Stimulated activated CD8-positive, alpha-beta memory T cell treated with anti-CD3 and anti-CD28 coated beads, Interleukin-4, amount 100 ng/mL, for 1 hour (primary cell): ENCODE data around the gene SMIM7.
"Not testable (repeated sequence)": the region's sequence is repeated elsewhere in the genome, so short reads cannot be mapped to it uniquely, and the experiment has no call there.

Experiments
- DNase-seq, 2 donors: peaks; one replicate each; pipeline ENCODE4 v3.0.0-alpha.2; 2020; ENCODE audit warnings: low read depth in 2 of 2, low spot score in 1 of 2

The SMIM7 gene

DNA sequence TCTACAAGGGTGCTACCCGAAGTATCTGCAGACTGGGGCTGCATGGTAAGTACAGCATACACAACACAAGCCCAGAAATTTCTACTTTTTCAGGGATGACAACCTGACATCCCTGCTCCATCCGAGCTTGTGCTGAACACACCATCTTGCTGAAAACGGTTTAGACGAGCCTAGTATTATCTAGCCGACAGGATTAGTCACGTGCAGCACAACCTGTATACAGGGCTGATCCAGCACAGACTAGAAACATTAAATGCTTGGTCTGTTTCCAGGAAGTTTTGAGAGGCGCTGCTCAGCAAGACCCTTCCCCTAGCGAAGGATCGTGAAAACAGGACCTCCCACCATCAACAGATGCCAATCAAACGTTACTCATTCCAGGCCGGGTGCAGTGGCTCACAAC, 4.2 kb downstream of the SMIM7 start:
- no peak for DNase-seq

DNA sequence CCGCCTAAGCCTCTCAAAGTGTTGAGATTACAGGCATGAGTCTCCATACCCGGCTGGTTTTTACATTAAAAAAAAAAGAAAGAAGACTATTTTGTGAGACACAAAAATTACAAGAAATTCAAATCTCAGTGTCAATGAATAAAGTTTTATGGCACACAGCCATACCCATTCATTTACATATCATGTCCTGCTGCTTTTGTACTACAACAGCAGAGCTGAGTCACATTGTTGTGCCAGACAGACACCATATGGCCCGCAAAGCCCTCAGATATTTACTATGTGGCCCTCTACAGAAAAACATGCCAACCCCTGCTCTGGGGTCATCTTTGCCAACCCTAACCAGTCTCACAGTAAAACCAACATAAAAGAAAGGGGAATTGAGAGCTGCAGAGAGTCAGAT, 5.3 kb downstream of the SMIM7 start:
- no peak for DNase-seq

GRCh38 chr19:16654140-16654539, 5.8 kb downstream of the SMIM7 start:
- DNase-seq, result no peak

DNA sequence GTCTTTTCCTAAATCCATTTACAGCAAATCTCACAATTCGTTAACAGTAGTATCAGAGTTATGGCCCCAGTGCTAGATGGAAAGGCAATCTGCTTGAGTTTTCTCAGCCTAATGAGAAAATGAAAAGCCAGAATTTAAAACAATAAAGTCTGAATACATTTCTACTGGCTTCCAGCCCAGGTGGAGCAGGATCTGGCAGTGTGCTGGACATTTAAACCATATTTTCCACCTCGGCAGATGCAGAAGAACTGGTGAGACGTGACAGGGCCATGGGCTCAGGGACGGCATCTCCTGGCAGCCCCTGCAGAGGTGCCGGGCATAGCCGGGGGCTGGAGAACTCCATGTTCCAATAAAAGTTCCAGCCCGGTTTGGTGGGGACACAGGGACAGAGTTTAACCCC, 7.1 kb downstream of the SMIM7 start:
- no peak for DNase-seq

- not testable (repeated sequence) for DNase-seq
Measured at GRCh38 chr19:16651421-16652188, 8.3 kb downstream of the SMIM7 start.

- no peak for DNase-seq
Measured at GRCh38 chr19:16650821-16651220, 9.1 kb downstream of the SMIM7 start.

DNA sequence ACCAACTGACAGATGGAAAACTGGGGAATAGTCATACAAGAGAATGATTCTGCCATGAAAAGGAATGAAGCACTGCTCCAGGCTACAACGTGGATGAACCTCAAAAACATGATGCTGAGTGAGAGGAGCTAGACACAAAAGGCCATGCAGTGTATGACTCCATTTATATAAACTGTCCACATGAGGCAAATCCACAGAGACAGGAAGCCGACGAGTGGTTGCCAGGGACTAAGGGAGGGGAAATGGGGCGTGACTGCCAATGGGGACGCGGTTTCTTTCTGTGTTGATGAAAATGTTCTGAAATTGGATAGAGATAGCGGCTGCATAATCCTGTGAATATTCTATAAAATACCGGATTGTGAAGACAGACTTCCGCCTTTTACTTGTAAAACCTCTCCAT, 10.2 kb downstream of the SMIM7 start:
- DNase-seq, result no peak

- DNase-seq, result no peak
Measured at GRCh38 chr19:16645140-16645539, 14.8 kb downstream of the SMIM7 start.

- DNase-seq, result no peak
Measured at GRCh38 chr19:16641695-16642094, 18.2 kb downstream of the SMIM7 start.

GRCh38 chr19:16640951-16641350, 19.0 kb downstream of the SMIM7 start:
- DNase-seq, result no peak

GRCh38 chr19:16638666-16639065, 21.3 kb downstream of the SMIM7 start:
- DNase-seq, result no peak

DNA sequence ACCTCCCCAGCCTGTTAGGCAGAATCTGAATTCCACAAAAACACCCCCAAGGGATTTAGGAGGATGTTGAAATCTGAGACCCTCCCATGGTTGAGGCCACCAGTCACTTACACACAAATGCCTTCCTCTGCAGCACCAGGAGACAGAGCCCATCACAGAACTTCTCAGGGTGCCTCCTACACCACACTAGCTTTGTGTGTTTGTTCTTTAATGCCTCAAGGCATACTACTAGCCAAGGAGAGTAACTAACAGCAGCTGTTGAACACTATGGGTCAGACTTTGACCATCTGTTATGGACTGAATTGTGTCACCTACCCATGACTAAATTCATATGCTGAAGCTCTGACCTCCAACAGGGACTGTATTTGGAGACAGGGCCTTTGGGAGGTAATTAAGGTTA, 22.4 kb downstream of the SMIM7 start:
- DNase-seq, result no peak

DNA sequence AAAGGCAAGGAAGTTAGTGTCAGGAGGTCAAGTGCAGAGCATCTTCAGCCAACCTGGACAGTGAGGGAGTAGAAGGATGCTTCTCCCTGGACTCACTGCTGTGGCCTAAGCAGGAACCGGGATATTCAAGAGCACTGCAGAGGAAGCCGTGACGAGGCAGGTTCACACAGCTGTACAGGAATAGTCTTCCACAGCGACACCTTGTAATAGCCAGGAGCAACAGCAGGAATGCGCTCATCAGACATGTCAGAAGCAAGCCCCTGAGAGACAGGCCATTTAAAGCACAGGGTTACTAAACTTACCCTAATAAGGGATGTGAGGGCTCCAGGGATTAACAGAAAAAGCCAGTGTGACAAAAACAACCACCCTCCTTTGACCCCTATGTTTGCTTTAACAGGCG, 28.5 kb downstream of the SMIM7 start:
- no peak for DNase-seq

- DNase-seq, result no peak
Measured at GRCh38 chr19:16628984-16629691, 30.8 kb downstream of the SMIM7 start.

GRCh38 chr19:16628183-16628983, 31.6 kb downstream of the SMIM7 start, which contains the start of gene MED26:
Gene MED26 (minus strand): TSS chr19:16628204. CDS start chr19:16627943, 261 bp downstream.
- peak; percentile 93 for DNase-seq

DNA sequence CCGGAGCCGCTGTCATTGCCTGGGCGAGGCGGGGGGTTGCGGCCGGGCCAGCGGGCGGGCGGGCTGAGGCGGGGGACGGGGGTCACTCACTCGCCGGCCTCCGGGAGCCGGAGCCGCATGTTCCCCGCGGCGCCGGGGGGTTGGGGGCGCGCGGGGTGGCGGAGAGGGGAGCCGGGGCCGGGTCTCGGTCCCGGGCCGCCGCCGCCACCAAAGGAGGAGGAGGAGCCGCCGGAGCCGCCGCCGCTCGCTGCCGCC, 32.1 kb downstream of the SMIM7 start:
- no peak for DNase-seq

DNA sequence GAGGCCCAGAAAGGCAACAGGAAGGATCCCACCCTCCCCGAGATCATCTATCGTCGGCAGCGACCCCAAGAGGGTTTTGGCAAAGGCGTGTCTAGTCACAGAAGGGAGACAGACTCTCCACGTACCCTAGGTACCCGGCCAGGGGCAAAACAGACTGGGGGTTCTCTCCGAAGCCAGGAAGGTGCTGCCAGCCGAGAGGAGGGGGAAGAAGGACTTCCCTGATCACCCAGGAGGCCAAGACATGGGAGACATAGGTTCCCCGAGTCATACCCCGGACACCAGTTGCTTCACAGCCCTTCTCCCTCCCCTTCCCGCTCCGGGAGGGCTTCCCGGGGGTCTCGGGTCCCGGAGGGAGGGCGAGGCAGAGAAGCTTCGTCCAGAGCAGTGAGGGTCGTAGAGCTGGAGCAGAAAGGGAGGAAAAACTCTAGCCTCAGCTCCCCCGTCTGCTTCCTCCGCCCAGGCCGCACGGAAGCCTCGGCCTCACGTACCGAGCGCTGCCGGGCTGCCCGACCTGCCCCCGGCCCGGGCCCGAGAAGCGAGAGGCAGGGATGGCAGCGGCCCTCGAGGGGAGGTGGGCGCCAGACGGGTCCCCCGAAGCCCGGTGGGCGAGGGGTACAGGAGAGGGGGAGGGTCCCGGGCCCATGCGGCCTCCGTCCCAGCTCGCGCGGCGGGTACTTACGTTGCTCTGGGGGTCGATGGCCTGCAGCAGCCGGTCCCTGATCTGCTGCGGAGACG, 32.6 kb downstream of the SMIM7 start:
- DNase-seq, result peak in 1 of 2 donors; percentile 5

DNA sequence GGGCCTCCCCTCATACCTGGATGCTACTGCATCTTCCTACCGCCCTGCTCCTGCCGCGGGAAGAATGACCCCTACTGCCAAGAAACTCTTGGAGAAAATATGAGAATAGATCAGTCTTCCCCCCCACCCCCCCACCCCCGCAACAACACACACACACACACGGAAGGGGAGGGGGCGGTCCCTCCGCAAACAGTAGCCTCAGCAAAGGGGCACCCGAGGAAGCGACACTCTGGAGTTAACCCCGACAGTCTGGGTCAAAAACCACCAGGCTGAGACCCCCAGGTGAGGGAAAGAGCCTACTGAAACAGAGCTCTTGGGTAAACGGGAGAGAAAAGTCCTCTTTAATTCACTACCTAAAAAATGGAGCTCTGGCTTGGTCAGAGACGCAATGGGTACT, 33.1 kb downstream of the SMIM7 start:
- no peak for DNase-seq

GRCh38 chr19:16625163-16625958, 34.6 kb downstream of the SMIM7 start:
- no peak for DNase-seq

- no peak for DNase-seq
Measured at GRCh38 chr19:16624236-16624635, 35.7 kb downstream of the SMIM7 start.

DNA sequence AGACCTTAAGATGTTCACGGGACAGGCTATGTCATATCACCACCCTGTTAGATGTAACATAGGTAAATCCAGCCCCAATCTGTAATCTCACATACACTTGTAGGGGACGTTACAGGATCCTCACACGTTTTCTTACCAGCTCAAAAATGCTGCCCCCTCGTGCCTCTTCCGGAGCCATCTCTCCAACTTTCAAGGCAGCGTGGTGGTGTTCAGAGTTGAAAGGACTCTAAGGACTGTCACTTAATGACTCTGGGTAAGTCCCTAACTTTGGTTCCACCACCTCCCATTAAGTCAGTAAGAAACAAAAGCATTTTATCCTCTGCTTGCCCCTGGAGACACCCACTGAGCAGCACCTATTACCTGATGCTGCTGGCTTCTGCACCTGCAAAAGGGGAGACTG, 36.4 kb downstream of the SMIM7 start:
- no peak for DNase-seq
